CD14-positive monocyte (primary cell): Measurements from ENCODE around the gene PHC2. TPM values are rescaled to one million over a fixed set of nuclear protein-coding genes. Genes with fewer than 3 reads are reported as not detected.

Experiments
- DNase-seq, 3 donors: peaks; one replicate each; pipeline ENCODE4 v3.0.0-alpha.2; 2011 to 2022
- H2AFZ ChIP-seq: 2 replicates; pipeline ENCODE4 v1.6.0; 2012; ENCODE audit warnings: mild to moderate bottlenecking, low read depth, low read length, inconsistent platforms; ENCODE audit not compliant: insufficient read depth, poor library complexity, severe bottlenecking
- H3K27ac ChIP-seq, 2 donors: 1 replicate in 1 of 2; 2 replicates in 1 of 2; pipeline ENCODE4 v1.5.1; 2012 to 2013; ENCODE audit warnings: low read length in 2 of 2, control low read depth in 1 of 2, inconsistent platforms in 1 of 2, low read depth in 1 of 2, mild to moderate bottlenecking in 1 of 2
- H3K27me3 ChIP-seq, 2 donors: one replicate each; pipeline versions ENCODE4 v1.6.0 to v1.6.1; 2011 to 2013; ENCODE audit warnings: low read length in 2 of 2; ENCODE audit not compliant: control insufficient read depth in 2 of 2, insufficient read depth in 2 of 2
- H3K36me3 ChIP-seq, 2 donors: replicated peaks in 1 of 2; 1 replicate in 1 of 2; 2 replicates in 1 of 2; pipeline versions ENCODE4 v1.5.1 to v1.6.1; 2012 to 2013; ENCODE audit warnings: low read length in 2 of 2, control low read depth in 1 of 2, inconsistent platforms in 1 of 2, mild to moderate bottlenecking in 1 of 2; ENCODE audit not compliant: insufficient read depth in 2 of 2, control insufficient read depth in 1 of 2
- H3K4me1 ChIP-seq, 2 donors: 1 replicate in 1 of 2; 2 replicates in 1 of 2; pipeline versions ENCODE4 v1.5.1 to v1.6.1; 2012 to 2013; ENCODE audit warnings: low read length in 2 of 2, control low read depth in 1 of 2, inconsistent platforms in 1 of 2, mild to moderate bottlenecking in 1 of 2, moderate library complexity in 1 of 2; ENCODE audit not compliant: insufficient read depth in 2 of 2, control insufficient read depth in 1 of 2
- H3K4me2 ChIP-seq: replicated peaks from 2 replicates; pipeline ENCODE3; 2012; ENCODE audit warnings: low read length, moderate library complexity, mild to moderate bottlenecking; ENCODE audit not compliant: poor library complexity, severe bottlenecking; ENCODE audit errors: extremely low read depth
- H3K4me3 ChIP-seq, 3 experiments: fragments of 200-600 bp in 1 of 3; sonication (generic) in 1 of 3; replicated peaks in 1 of 3; 1 replicate in 2 of 3; 2 replicates in 1 of 3; pipeline ENCODE4 v1.5.1; 2011 to 2013; ENCODE audit warnings: low read length in 3 of 3, mild to moderate bottlenecking in 3 of 3, control low read depth in 2 of 3, low read depth in 2 of 3, inconsistent platforms in 1 of 3, moderate library complexity in 1 of 3
- H3K79me2 ChIP-seq: 2 replicates; pipeline ENCODE4 v1.6.0; 2012; ENCODE audit warnings: mild to moderate bottlenecking, control low read depth, inconsistent platforms, low read length, moderate library complexity; ENCODE audit not compliant: insufficient read depth
- H3K9ac ChIP-seq: 2 replicates; pipeline ENCODE4 v1.6.0; 2017; ENCODE audit warnings: low read length, mild to moderate bottlenecking; ENCODE audit not compliant: insufficient read depth, poor library complexity, severe bottlenecking
- H3K9me3 ChIP-seq, 2 donors: replicated peaks in 1 of 2; 1 replicate in 1 of 2; 2 replicates in 1 of 2; pipeline versions ENCODE4 v1.5.1 to v1.6.1; 2012 to 2013; ENCODE audit warnings: low read length in 2 of 2, control low read depth in 1 of 2; ENCODE audit not compliant: control insufficient read depth in 1 of 2, insufficient read depth in 1 of 2
- H4K20me1 ChIP-seq: 2 replicates; pipeline ENCODE4 v1.6.0; 2012; ENCODE audit warnings: mild to moderate bottlenecking, low read length, control low read depth, moderate library complexity; ENCODE audit not compliant: insufficient read depth
- H3K27ac Mint-ChIP-seq, 7 donors: one replicate each; pipeline ENCODE4 v1.8.0; 2020; ENCODE audit warnings: mild to moderate bottlenecking in 7 of 7, mixed read lengths in 7 of 7, moderate library complexity in 6 of 7, inconsistent platforms in 2 of 7
- H3K27me3 Mint-ChIP-seq, 3 donors: one replicate each; pipeline ENCODE4 v1.8.0; 2021 to 2022; ENCODE audit warnings: low read depth in 3 of 3, mild to moderate bottlenecking in 3 of 3, mixed read lengths in 3 of 3, moderate library complexity in 3 of 3, inconsistent platforms in 1 of 3
- H3K36me3 Mint-ChIP-seq, 2 donors: one replicate each; pipeline ENCODE4 v1.8.0; 2020; ENCODE audit warnings: mixed read lengths in 2 of 2, inconsistent platforms in 1 of 2, mild to moderate bottlenecking in 1 of 2
- H3K4me1 Mint-ChIP-seq: one replicate; pipeline ENCODE4 v1.8.0; 2020; ENCODE audit warnings: mild to moderate bottlenecking, mixed read lengths
- H3K4me3 Mint-ChIP-seq, 2 donors: one replicate each; pipeline ENCODE4 v1.8.0; 2020; ENCODE audit warnings: mild to moderate bottlenecking in 2 of 2, mixed read lengths in 2 of 2, moderate library complexity in 1 of 2
- H3K9me3 Mint-ChIP-seq, 7 donors: one replicate each; pipeline ENCODE4 v1.8.0; 2020 to 2022; ENCODE audit warnings: mixed read lengths in 7 of 7, mild to moderate bottlenecking in 6 of 7, moderate library complexity in 6 of 7, inconsistent platforms in 2 of 7
- whole genome bisulfite sequencing: methylation state at CpG from one replicate; pipeline ENCODE4 v1.1.5; 2013; ENCODE audit warnings: missing lambda C conversion rate; ENCODE audit not compliant: insufficient coverage; 5-methylcytosine and 5-hydroxymethylcytosine counted together
- intact Hi-C, 2 donors: fragments of 100-400 bp; cut with micrococcal nuclease; formaldehyde crosslinking; loops; one replicate each; pipeline versions ENCODE4 v1.15.0 to v1.15.1; 2023
- polyA plus RNA-seq, 3 donors: library from polyadenylated mRNA; depleted of rRNA in 1 of 3; unstranded in 2 of 3; stranded (reverse) in 1 of 3; fragments of 300-500 nt in 2 of 3; fragments of >200 nt in 1 of 3; fragmentation: Illumina TruSeq in 2 of 3; gene quantifications; 1 replicate in 2 of 3; 2 replicates in 1 of 3; pipeline ENCODE4 v1.2.3, GENCODE V29; 2012 to 2021
- TF ChIP-seq, protein P1 (sequence below): fragments of 200-600 bp; IDR thresholded peaks from one replicate; pipeline ENCODE4 v1.8.0; 2022; ENCODE audit warnings: antibody characterized with exemption, mild to moderate bottlenecking

The PHC2 gene
- polyA plus RNA-seq, 3 donors = 18.9 to 85.3 (median 53.1) TPM

DNA sequence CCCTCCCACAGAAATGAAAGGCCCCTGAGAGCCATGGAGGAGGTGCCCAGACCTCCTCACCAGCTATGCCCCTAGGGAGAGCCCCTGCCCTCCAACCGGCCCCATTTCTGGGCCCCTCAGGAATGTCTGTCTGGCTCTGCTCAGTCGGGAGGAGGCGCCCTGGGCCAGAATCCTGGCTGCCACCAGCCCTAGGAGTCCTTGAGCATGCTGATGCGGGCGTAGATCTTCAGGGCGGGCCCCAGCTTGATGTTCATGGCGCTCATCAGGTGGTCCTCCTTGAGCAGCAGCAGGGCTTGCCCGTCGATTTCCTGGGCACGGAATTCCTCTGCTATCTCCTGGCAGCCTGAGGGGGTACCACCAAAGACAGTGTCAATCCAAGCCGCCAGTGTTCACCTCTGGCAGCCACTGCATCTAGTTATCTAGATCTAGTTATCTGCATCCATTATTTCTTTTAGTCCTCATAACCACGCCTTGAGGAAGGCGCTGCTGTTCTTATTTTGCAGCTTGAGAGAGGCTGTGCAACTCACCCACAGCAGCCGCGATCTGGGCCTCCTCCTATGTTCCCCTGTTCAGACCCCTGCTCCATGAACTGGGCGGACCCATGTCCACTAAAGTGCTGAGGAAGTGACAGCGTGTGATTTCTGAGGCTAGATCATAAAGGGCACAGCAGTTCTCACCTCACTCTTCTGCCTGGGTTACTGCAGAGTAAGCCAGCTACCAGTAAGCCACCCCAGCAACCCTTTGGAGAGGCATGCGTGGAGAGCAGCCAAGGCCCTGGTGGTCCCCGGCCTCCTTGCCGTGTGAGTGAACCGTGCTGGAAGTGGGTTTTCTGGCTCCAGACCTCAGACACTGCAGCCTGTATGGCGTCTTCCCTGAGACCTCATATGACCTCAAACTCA lies 106.0 kb downstream of the PHC2 start:
- DNase-seq = no peak
- Histone ChIP-seq H3K27ac (peak overlapping the region; percentile 10 to 81), H3K4me1 (peaks cover 44 to 46% of the 10 kb centered on the region in 2 donors), H3K36me3 (peaks cover 64 to 69% of the 10 kb centered on the region in 2 donors), H3K9ac (no peak overlapping the region), H3K4me2 (no peak overlapping the region), H3K9me3 (no peaks in the 10 kb centered on the region), H3K79me2 (peaks cover 12% of the 10 kb centered on the region), H4K20me1 (peaks cover 64% of the 10 kb centered on the region), H2AFZ (no peak overlapping the region), H3K27me3 (no peaks in the 10 kb centered on the region), H3K4me3 (no peak overlapping the region)
- WGBS = 93% methylated on average over 20 of the region's 22 CpGs
- Mint-ChIP-seq H3K27me3 (peaks cover 0 to 4% (median 0%) of the 10 kb centered on the region in 3 donors), H3K36me3 (peaks cover 57 to 77% of the 10 kb centered on the region in 2 donors), H3K27ac (peak overlapping the region in 3 of 7 donors; percentile 46 to 73 (median 61)), H3K9me3 (no peaks in the 10 kb centered on the region), H3K4me1 (peaks cover 43% of the 10 kb centered on the region), H3K4me3 (no peak overlapping the region)
- TF ChIP-seq, protein P1, sequence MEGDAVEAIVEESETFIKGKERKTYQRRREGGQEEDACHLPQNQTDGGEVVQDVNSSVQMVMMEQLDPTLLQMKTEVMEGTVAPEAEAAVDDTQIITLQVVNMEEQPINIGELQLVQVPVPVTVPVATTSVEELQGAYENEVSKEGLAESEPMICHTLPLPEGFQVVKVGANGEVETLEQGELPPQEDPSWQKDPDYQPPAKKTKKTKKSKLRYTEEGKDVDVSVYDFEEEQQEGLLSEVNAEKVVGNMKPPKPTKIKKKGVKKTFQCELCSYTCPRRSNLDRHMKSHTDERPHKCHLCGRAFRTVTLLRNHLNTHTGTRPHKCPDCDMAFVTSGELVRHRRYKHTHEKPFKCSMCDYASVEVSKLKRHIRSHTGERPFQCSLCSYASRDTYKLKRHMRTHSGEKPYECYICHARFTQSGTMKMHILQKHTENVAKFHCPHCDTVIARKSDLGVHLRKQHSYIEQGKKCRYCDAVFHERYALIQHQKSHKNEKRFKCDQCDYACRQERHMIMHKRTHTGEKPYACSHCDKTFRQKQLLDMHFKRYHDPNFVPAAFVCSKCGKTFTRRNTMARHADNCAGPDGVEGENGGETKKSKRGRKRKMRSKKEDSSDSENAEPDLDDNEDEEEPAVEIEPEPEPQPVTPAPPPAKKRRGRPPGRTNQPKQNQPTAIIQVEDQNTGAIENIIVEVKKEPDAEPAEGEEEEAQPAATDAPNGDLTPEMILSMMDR = no peak
- intact Hi-C loops = loop anchor here in 1 of 2 donors (5.0 kb wide), 1 partner anchor 37 kb away; no protein-coding TSS in a partner anchor

DNA sequence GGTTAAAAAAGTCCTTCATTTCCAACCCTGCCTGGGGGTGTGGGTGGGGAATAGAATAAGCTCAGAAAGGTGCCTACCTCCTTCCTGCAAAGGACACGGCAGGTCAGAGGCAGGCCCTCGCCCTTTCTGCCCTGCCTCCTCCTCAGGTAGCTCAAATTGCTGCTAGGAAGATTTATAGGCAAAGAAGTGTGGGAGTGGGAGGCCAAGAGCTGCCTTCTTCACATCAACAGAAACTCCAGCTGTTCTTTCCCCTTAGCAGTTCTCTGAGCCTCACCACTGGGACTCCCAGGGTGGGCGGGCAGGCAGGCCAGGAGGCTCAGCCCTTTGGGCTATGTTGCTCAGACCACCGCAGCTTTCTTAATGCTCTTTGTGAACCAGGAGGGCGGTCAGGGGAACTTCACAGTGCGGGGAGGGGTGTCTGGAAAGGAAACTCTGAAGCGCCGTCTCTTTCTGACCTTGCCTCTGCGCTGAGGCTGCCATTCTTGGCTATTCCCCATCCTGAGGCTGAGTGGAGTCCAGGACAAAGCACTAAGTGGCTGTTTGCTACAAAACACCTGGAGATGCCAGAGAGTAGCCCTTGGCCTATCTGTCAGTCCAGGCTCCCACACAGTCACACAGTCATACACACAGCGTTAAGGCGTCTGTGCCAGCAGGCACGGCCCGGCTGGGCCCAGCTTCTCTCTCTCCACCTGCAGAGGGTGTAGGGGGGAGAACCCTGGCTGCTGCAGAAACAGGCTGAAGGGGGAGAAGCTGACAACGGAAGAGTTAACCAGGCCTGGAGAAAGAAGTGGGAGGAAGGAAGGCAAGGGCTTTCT lies 107.0 kb downstream of the PHC2 start:
- Histone ChIP-seq H3K27ac (no peak overlapping the region), H3K4me1 (peaks cover 37% of the 10 kb centered on the region in 2 donors), H4K20me1 (peaks cover 56% of the 10 kb centered on the region), H3K9me3 (no peaks in the 10 kb centered on the region), H3K79me2 (peaks cover 12% of the 10 kb centered on the region), H2AFZ (no peak overlapping the region), H3K9ac (no peak overlapping the region), H3K36me3 (peaks cover 53 to 59% of the 10 kb centered on the region in 2 donors), H3K4me2 (no peak overlapping the region), H3K27me3 (no peaks in the 10 kb centered on the region), H3K4me3 (no peak overlapping the region)
- Mint-ChIP-seq H3K4me3 (no peak overlapping the region), H3K4me1 (peaks cover 35% of the 10 kb centered on the region), H3K27me3 (peaks cover 0 to 3% (median 0%) of the 10 kb centered on the region in 3 donors), H3K9me3 (no peaks in the 10 kb centered on the region), H3K27ac (peak overlapping the region in 4 of 7 donors; percentile 33 to 81 (median 46)), H3K36me3 (peaks cover 47 to 67% of the 10 kb centered on the region in 2 donors)
- DNase-seq = no peak
- intact Hi-C loops = no loop called here
- 95% methylated on average over 6 of the region's 14 CpGs for WGBS
- TF ChIP-seq, protein P1 = no peak
